Glutamatergic neuron (in vitro differentiated cells): ENCODE measurements around the gene VPS9D1. TPM values are rescaled to one million over a fixed set of nuclear protein-coding genes. Genes with fewer than 3 reads are reported as not detected.

ENCODE experiments used
- DNase-seq: peaks from one replicate; pipeline ENCODE4 v3.0.0; 2022
- H3K27ac Mint-ChIP-seq: one replicate; pipeline ENCODE4 v1.8.0; 2020; ENCODE audit warnings: mild to moderate bottlenecking, mixed read lengths, inconsistent platforms; ENCODE audit not compliant: unreplicated experiment
- H3K27me3 Mint-ChIP-seq: one replicate; pipeline ENCODE4 v1.8.0; 2020; ENCODE audit warnings: mild to moderate bottlenecking, moderate library complexity, mixed read lengths, inconsistent platforms; ENCODE audit not compliant: unreplicated experiment
- H3K36me3 Mint-ChIP-seq: one replicate; pipeline ENCODE4 v1.8.0; 2020; ENCODE audit warnings: mild to moderate bottlenecking, mixed read lengths, inconsistent platforms; ENCODE audit not compliant: unreplicated experiment
- H3K4me1 Mint-ChIP-seq: one replicate; pipeline ENCODE4 v1.8.0; 2020; ENCODE audit warnings: mild to moderate bottlenecking, low read depth, mixed read lengths, inconsistent platforms; ENCODE audit not compliant: unreplicated experiment
- H3K4me3 Mint-ChIP-seq: one replicate; pipeline ENCODE4 v1.8.0; 2020; ENCODE audit warnings: mild to moderate bottlenecking, mixed read lengths, inconsistent platforms; ENCODE audit not compliant: unreplicated experiment
- H3K9me3 Mint-ChIP-seq: one replicate; pipeline ENCODE4 v1.8.0; 2020; ENCODE audit warnings: mild to moderate bottlenecking, moderate library complexity, mixed read lengths, inconsistent platforms; ENCODE audit not compliant: unreplicated experiment
- CTCF ChIP-seq: fragments of 200-600 bp; sonication (generic); IDR thresholded peaks from one replicate; pipeline ENCODE4 v1.5.0; 2021; ENCODE audit not compliant: partially characterized antibody, unreplicated experiment
- total RNA-seq: library from RNA; stranded (reverse); fragmentation: NEBNext Ultra II Directional; extraction: Animal tissue kit (Norgen Biotek cat#: 25700); gene quantifications from one replicate; pipeline ENCODE4 v1.2.1, GENCODE V29; 2021; ENCODE audit not compliant: unreplicated experiment

Gene VPS9D1
- total RNA-seq, 1 donor from 2014 or later: 19.5 TPM

- H3K4me1 Mint-ChIP-seq: peaks cover 5% of the 10 kb centered on the region
- peaks cover 12% of the 10 kb centered on the region for H3K9me3 Mint-ChIP-seq
- H3K36me3 Mint-ChIP-seq: peaks cover 14% of the 10 kb centered on the region
- DNase-seq: no peak
- H3K27me3 Mint-ChIP-seq: peaks cover 6% of the 10 kb centered on the region
- TF ChIP-seq CTCF: no peak
- no peak overlapping the region for H3K4me3 Mint-ChIP-seq
- no peak overlapping the region for H3K27ac Mint-ChIP-seq
Observed at GRCh38 chr16:89661215-89661614, 59.5 kb downstream of the VPS9D1 start.

- H3K4me3 Mint-ChIP-seq: no peak overlapping the region
- H3K36me3 Mint-ChIP-seq: peaks cover 12% of the 10 kb centered on the region
- H3K4me1 Mint-ChIP-seq: peaks cover 5% of the 10 kb centered on the region
- no peak for DNase-seq
- H3K27ac Mint-ChIP-seq: no peak overlapping the region
- H3K9me3 Mint-ChIP-seq: peaks cover 9% of the 10 kb centered on the region
- no peak for TF ChIP-seq CTCF
- peaks cover 7% of the 10 kb centered on the region for H3K27me3 Mint-ChIP-seq
Observed at GRCh38 chr16:89660146-89660545, 60.6 kb downstream of the VPS9D1 start.

GRCh38 chr16:89658221-89658879 is 62.3 kb downstream of the VPS9D1 start:
- H3K36me3 Mint-ChIP-seq: peaks cover 7% of the 10 kb centered on the region
- peak; percentile 47 for DNase-seq
- H3K4me1 Mint-ChIP-seq: peaks cover 5% of the 10 kb centered on the region
- peaks cover 7% of the 10 kb centered on the region for H3K9me3 Mint-ChIP-seq
- H3K27ac Mint-ChIP-seq: peak overlapping the region; percentile 29
- no peak for TF ChIP-seq CTCF
- H3K27me3 Mint-ChIP-seq: peaks cover 5% of the 10 kb centered on the region
- H3K4me3 Mint-ChIP-seq: peak overlapping the region; percentile 91

- Mint-ChIP-seq H3K4me3 (peak within 1 kb of the TSS; percentile 91), H3K36me3 (peaks cover 7% of the 10 kb centered on the region), H3K27me3 (peaks cover 5% of the 10 kb centered on the region), H3K4me1 (peaks cover 5% of the 10 kb centered on the region), H3K9me3 (peaks cover 6% of the 10 kb centered on the region), H3K27ac (peak within 1 kb of the TSS; percentile 29)
- TF ChIP-seq CTCF: no peak
- peak; percentile 95 for DNase-seq
Observed at GRCh38 chr16:89657442-89658220, 63.1 kb downstream of the VPS9D1 start, which contains the start of the genes CHMP1A and SPATA33. CHMP1A (minus strand) TSS chr16:89657708; CDS start chr16:89657588, 120 bp downstream. SPATA33 (plus strand) TSS chr16:89657836; CDS start chr16:89657912, 76 bp downstream.

Other genes with a start within 250 kb of the VPS9D1 start
- gene ANKRD11, start 230.3 kb downstream of the VPS9D1 start, total RNA-seq: 367 TPM
- gene SPG7, start 212.5 kb downstream of the VPS9D1 start, total RNA-seq: 166 TPM
- 893 TPM for gene RPL13, start 160.2 kb downstream of the VPS9D1 start, total RNA-seq
- gene CPNE7, start 145.1 kb downstream of the VPS9D1 start, total RNA-seq: 17.8 TPM
- gene DPEP1, start 107.3 kb downstream of the VPS9D1 start, total RNA-seq: 0.39 TPM
- gene CHMP1A, start 63.2 kb downstream of the VPS9D1 start, total RNA-seq: 96.3 TPM
- 18.0 TPM for gene SPATA33, start 63.1 kb downstream of the VPS9D1 start, total RNA-seq
- 56.9 TPM for gene CDK10, start 34.2 kb downstream of the VPS9D1 start, total RNA-seq
- 18.6 TPM for gene SPATA2L, start 19.2 kb downstream of the VPS9D1 start, total RNA-seq
- gene ZNF276, start 639 bp upstream of the VPS9D1 start, total RNA-seq: 20.8 TPM
- 42.8 TPM for gene FANCA, start 95.7 kb upstream of the VPS9D1 start, total RNA-seq
- gene SPIRE2, start 107.6 kb upstream of the VPS9D1 start, total RNA-seq: 39.2 TPM
- 272 TPM for gene TCF25, start 152.7 kb upstream of the VPS9D1 start, total RNA-seq
- gene MC1R, start 198.0 kb upstream of the VPS9D1 start, total RNA-seq: 12.8 TPM
- 3,960 TPM for gene TUBB3, start 202.4 kb upstream of the VPS9D1 start, total RNA-seq
- gene DEF8, start 227.9 kb upstream of the VPS9D1 start, total RNA-seq: 96.0 TPM